ENCODE measurements around the gene RPL7L1. TPM values are rescaled to one million over a fixed set of nuclear protein-coding genes. Genes with fewer than 3 reads are reported as not detected.

The RPL7L1 gene
- total and polyA plus RNA-seq, 2 of the 13 experiments (the other 11 are each of a cell fraction or from before 2014, with no cell fraction given), result 51.6 to 179 TPM

DNA sequence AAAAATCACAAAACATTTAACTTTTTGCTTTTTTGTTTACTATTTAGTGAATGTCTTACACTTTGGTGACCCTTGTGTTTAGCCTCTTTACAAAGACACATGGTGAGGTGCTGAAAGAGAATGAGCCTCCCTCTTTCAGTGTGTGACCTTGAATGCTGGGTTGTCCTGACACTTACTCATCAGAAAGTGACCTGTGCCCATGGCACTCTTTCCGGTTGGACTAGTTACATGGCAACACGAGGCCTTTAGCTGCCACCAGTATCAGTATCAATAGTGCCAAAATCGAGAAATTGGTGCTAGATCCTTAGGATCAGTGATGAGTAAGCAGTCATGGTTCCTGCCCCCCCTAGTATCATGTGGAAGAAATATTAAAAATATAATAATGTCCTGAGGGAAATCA is 1.7 kb upstream of the RPL7L1 start (continued):
- TF ChIP-seq, protein P1, sequence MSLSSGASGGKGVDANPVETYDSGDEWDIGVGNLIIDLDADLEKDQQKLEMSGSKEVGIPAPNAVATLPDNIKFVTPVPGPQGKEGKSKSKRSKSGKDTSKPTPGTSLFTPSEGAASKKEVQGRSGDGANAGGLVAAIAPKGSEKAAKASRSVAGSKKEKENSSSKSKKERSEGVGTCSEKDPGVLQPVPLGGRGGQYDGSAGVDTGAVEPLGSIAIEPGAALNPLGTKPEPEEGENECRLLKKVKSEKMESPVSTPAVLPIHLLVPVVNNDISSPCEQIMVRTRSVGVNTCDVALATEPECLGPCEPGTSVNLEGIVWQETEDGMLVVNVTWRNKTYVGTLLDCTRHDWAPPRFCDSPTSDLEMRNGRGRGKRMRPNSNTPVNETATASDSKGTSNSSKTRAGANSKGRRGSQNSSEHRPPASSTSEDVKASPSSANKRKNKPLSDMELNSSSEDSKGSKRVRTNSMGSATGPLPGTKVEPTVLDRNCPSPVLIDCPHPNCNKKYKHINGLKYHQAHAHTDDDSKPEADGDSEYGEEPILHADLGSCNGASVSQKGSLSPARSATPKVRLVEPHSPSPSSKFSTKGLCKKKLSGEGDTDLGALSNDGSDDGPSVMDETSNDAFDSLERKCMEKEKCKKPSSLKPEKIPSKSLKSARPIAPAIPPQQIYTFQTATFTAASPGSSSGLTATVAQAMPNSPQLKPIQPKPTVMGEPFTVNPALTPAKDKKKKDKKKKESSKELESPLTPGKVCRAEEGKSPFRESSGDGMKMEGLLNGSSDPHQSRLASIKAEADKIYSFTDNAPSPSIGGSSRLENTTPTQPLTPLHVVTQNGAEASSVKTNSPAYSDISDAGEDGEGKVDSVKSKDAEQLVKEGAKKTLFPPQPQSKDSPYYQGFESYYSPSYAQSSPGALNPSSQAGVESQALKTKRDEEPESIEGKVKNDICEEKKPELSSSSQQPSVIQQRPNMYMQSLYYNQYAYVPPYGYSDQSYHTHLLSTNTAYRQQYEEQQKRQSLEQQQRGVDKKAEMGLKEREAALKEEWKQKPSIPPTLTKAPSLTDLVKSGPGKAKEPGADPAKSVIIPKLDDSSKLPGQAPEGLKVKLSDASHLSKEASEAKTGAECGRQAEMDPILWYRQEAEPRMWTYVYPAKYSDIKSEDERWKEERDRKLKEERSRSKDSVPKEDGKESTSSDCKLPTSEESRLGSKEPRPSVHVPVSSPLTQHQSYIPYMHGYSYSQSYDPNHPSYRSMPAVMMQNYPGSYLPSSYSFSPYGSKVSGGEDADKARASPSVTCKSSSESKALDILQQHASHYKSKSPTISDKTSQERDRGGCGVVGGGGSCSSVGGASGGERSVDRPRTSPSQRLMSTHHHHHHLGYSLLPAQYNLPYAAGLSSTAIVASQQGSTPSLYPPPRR (CRISPR knock-in tag; IDR thresholded peaks at IDR 0.05; ENCODE audit: borderline replicate concordance), result no peak
- TF ChIP-seq RNF2 (conservative IDR thresholded peaks at IDR 0.05; ENCODE audit: low read depth) (no peak), RXRA (CRISPR knock-in tag; IDR thresholded peaks at IDR 0.05) (no peak; the same call in 1 of the 2 replicates), MLLT10 (CRISPR knock-in tag; IDR thresholded peaks at IDR 0.05) (no peak), RBFOX2 (IDR thresholded peaks at IDR 0.05; ENCODE audit: low read depth, low read length) (no peak; the same call in 1 of the 2 replicates), ATAD3A (CRISPR knock-in tag; IDR thresholded peaks at IDR 0.05) (no peak), ZNF567 (CRISPR knock-in tag; IDR thresholded peaks at IDR 0.05; ENCODE audit: borderline replicate concordance) (no peak), ZNF282 (IDR thresholded peaks at IDR 0.05; ENCODE audit: partially characterized antibody) (no peak), ARNTL (CRISPR knock-in tag; IDR thresholded peaks at IDR 0.05) (no peak), HNF4A (CRISPR knock-in tag; IDR thresholded peaks at IDR 0.05) (peak; percentile 18; the same call in 1 of the 2 replicates)
- TF ChIP-seq, protein P2, sequence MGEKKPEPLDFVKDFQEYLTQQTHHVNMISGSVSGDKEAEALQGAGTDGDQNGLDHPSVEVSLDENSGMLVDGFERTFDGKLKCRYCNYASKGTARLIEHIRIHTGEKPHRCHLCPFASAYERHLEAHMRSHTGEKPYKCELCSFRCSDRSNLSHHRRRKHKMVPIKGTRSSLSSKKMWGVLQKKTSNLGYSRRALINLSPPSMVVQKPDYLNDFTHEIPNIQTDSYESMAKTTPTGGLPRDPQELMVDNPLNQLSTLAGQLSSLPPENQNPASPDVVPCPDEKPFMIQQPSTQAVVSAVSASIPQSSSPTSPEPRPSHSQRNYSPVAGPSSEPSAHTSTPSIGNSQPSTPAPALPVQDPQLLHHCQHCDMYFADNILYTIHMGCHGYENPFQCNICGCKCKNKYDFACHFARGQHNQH (CRISPR knock-in tag; IDR thresholded peaks at IDR 0.05), result no peak
- TF ChIP-seq, protein P3, sequence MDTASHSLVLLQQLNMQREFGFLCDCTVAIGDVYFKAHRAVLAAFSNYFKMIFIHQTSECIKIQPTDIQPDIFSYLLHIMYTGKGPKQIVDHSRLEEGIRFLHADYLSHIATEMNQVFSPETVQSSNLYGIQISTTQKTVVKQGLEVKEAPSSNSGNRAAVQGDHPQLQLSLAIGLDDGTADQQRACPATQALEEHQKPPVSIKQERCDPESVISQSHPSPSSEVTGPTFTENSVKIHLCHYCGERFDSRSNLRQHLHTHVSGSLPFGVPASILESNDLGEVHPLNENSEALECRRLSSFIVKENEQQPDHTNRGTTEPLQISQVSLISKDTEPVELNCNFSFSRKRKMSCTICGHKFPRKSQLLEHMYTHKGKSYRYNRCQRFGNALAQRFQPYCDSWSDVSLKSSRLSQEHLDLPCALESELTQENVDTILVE (CRISPR knock-in tag; IDR thresholded peaks at IDR 0.05), result no peak
- TF ChIP-seq, protein P4, sequence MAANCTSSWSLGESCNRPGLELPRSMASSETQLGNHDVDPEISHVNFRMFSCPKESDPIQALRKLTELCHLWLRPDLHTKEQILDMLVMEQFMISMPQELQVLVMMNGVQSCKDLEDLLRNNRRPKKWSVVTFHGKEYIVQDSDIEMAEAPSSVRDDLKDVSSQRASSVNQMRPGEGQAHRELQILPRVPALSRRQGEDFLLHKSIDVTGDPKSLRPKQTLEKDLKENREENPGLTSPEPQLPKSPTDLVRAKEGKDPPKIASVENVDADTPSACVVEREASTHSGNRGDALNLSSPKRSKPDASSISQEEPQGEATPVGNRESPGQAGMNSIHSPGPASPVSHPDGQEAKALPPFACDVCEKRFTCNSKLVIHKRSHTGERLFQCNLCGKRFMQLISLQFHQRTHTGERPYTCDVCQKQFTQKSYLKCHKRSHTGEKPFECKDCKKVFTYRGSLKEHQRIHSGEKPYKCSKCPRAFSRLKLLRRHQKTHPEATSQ (CRISPR knock-in tag; IDR thresholded peaks at IDR 0.05; ENCODE audit: borderline replicate concordance), result no peak
- TF ChIP-seq, protein P5, sequence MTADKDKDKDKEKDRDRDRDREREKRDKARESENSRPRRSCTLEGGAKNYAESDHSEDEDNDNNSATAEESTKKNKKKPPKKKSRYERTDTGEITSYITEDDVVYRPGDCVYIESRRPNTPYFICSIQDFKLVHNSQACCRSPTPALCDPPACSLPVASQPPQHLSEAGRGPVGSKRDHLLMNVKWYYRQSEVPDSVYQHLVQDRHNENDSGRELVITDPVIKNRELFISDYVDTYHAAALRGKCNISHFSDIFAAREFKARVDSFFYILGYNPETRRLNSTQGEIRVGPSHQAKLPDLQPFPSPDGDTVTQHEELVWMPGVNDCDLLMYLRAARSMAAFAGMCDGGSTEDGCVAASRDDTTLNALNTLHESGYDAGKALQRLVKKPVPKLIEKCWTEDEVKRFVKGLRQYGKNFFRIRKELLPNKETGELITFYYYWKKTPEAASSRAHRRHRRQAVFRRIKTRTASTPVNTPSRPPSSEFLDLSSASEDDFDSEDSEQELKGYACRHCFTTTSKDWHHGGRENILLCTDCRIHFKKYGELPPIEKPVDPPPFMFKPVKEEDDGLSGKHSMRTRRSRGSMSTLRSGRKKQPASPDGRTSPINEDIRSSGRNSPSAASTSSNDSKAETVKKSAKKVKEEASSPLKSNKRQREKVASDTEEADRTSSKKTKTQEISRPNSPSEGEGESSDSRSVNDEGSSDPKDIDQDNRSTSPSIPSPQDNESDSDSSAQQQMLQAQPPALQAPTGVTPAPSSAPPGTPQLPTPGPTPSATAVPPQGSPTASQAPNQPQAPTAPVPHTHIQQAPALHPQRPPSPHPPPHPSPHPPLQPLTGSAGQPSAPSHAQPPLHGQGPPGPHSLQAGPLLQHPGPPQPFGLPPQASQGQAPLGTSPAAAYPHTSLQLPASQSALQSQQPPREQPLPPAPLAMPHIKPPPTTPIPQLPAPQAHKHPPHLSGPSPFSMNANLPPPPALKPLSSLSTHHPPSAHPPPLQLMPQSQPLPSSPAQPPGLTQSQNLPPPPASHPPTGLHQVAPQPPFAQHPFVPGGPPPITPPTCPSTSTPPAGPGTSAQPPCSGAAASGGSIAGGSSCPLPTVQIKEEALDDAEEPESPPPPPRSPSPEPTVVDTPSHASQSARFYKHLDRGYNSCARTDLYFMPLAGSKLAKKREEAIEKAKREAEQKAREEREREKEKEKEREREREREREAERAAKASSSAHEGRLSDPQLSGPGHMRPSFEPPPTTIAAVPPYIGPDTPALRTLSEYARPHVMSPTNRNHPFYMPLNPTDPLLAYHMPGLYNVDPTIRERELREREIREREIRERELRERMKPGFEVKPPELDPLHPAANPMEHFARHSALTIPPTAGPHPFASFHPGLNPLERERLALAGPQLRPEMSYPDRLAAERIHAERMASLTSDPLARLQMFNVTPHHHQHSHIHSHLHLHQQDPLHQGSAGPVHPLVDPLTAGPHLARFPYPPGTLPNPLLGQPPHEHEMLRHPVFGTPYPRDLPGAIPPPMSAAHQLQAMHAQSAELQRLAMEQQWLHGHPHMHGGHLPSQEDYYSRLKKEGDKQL (CRISPR knock-in tag; IDR thresholded peaks at IDR 0.05; ENCODE audit: low read depth), result no peak
